K562 (cell line): ENCODE measurements around the gene TRIM10. TPM values are rescaled to one million over a fixed set of nuclear protein-coding genes. Genes with fewer than 3 reads are reported as not detected.

Experiments
- ATAC-seq: fragments of 200-7000 bp; cut with Tn5 transposase; 3 replicates; pipeline ENCODE4 v1.9.1; 2020; ENCODE audit warnings: moderate library complexity
- BruUV-seq: library from RNA; stranded (reverse); fragments of 400-500 nt; replicated peaks from 2 replicates; lab custom pipeline; 2021; lab: Mats Ljungman, UMichigan
- CTCF ChIA-PET: fragments of 300-600 bp; formaldehyde crosslinking; extraction: SDS; loops from one replicate; lab custom pipeline; 2021; ENCODE audit warnings: low intra/inter-chr PET ratio; lab: Yijun Ruan, JAX
- POLR2A ChIA-PET: fragments of 300-600, 350-650 bp; sonication (Branson Sonifier 250); formaldehyde crosslinking; extraction: SDS; loops from one replicate; lab custom pipeline; 2021; ENCODE audit warnings: antibody characterized with exemption, inconsistent platforms; lab: Yijun Ruan, JAX
- DNase-seq, 4 experiments: peaks; one replicate each; pipeline versions ENCODE4 v3.0.0 to v3.0.0-alpha.2; 2011 to 2018; ENCODE audit warnings: low spot score in 3 of 4, mixed read lengths in 3 of 4; ENCODE audit errors: extremely low read depth in 1 of 4
- FAIRE-seq: peaks from 2 replicates; lab custom pipeline; 2011; peaks lifted over from hg19 to GRCh38; lab: Jason Lieb, UNC
- H2AFZ ChIP-seq: 2 replicates; pipeline ENCODE4 v1.6.0; 2011; ENCODE audit warnings: low read depth, low read length, control low read depth, inconsistent platforms
- H3K27ac ChIP-seq: fragments of 200-600 bp; 3 replicates; pipeline ENCODE4 v1.8.0; 2011; ENCODE audit warnings: low read depth, mild to moderate bottlenecking, control low read depth, inconsistent platforms, low read length, moderate library complexity, mixed read lengths; ENCODE audit errors: extremely low read depth
- H3K27me3 ChIP-seq, 2 experiments: fragments of 300-600 bp in 1 of 2; 2 replicates in 1 of 2; 3 replicates in 1 of 2; pipeline versions ENCODE4 v1.6.0 to v1.8.0; 2011; ENCODE audit warnings: inconsistent platforms in 2 of 2, low read length in 2 of 2, mild to moderate bottlenecking in 1 of 2, mixed read lengths in 1 of 2, moderate library complexity in 1 of 2; ENCODE audit not compliant: control insufficient read depth in 2 of 2, insufficient read depth in 2 of 2
- H3K36me3 ChIP-seq: fragments of 300-600 bp; 3 replicates; pipeline ENCODE4 v1.8.0; 2011; ENCODE audit warnings: mild to moderate bottlenecking, low read length, inconsistent platforms; ENCODE audit not compliant: control insufficient read depth, insufficient read depth
- H3K4me1 ChIP-seq, 2 experiments: fragments of 200-600 bp in 1 of 2; replicated peaks in 1 of 2; 2 replicates in 1 of 2; 3 replicates in 1 of 2; pipeline versions ENCODE4 v1.5.1 to v1.8.0; 2011; ENCODE audit warnings: inconsistent platforms in 2 of 2, low read length in 2 of 2, mild to moderate bottlenecking in 1 of 2, mixed read lengths in 1 of 2, moderate library complexity in 1 of 2; ENCODE audit not compliant: control insufficient read depth in 2 of 2, insufficient read depth in 2 of 2
- H3K4me2 ChIP-seq: 2 replicates; pipeline ENCODE4 v1.6.1; 2011; ENCODE audit warnings: low read length, control low read depth, inconsistent platforms, mixed read lengths; ENCODE audit not compliant: insufficient read depth
- H3K4me3 ChIP-seq: fragments of 200-600 bp; sonication (generic), shearing (Covaris generic); 2 replicates; pipeline ENCODE4 v1.5.1; 2016; ENCODE audit warnings: control low read depth, inconsistent platforms
- H3K79me2 ChIP-seq: fragments of 200-600 bp; 3 replicates; pipeline ENCODE4 v1.8.0; 2011; ENCODE audit warnings: low read length, inconsistent platforms; ENCODE audit not compliant: control insufficient read depth, insufficient read depth
- H3K9ac ChIP-seq, 2 experiments: 2 replicates each; pipeline versions ENCODE4 v1.6.0 to v1.6.1; 2011; ENCODE audit warnings: low read depth in 2 of 2, low read length in 2 of 2, control low read depth in 1 of 2, inconsistent platforms in 1 of 2, mild to moderate bottlenecking in 1 of 2, mixed read lengths in 1 of 2; ENCODE audit not compliant: insufficient read depth in 1 of 2
- H3K9me1 ChIP-seq: one replicate; pipeline ENCODE4 v1.6.0; 2011; ENCODE audit warnings: inconsistent platforms, mild to moderate bottlenecking, low read length, moderate library complexity; ENCODE audit not compliant: control insufficient read depth, insufficient read depth
- H3K9me3 ChIP-seq: replicated peaks from 2 replicates; pipeline ENCODE4 v1.5.1; 2011; ENCODE audit warnings: low read depth, low read length, inconsistent platforms; ENCODE audit not compliant: control insufficient read depth, insufficient read depth
- H4K20me1 ChIP-seq: replicated peaks from 2 replicates; pipeline ENCODE4 v1.6.1; 2011; ENCODE audit warnings: low read length, inconsistent platforms, mixed read lengths; ENCODE audit not compliant: control insufficient read depth, insufficient read depth
- NFIC ChIP-seq: fragments of 450-650 bp; IDR thresholded peaks from 2 replicates; pipeline ENCODE4 v1.6.1; 2017; ENCODE audit warnings: mild to moderate bottlenecking, inconsistent platforms
- NR2C2 ChIP-seq, 2 experiments: fragments of 200-800 bp in 1 of 2; sonication (Bioruptor generic) in 1 of 2; sonication (generic) in 1 of 2; formaldehyde crosslinking in 1 of 2; IDR thresholded peaks; 2 replicates each; pipeline versions ENCODE4 v1.6.1 to v1.8.0; 2016 to 2022; ENCODE audit warnings: mild to moderate bottlenecking in 1 of 2, missing compliant biosample characterization in 1 of 2, missing genetic modification characterization in 1 of 2, missing genetic modification reagents in 1 of 2
- TEAD4 ChIP-seq, 2 experiments: sonication (generic) in 1 of 2; formaldehyde crosslinking in 1 of 2; IDR thresholded peaks; 2 replicates each; pipeline versions ENCODE4 v1.6.1 to v1.8.0; 2012 to 2022; ENCODE audit warnings: borderline replicate concordance in 1 of 2, inconsistent platforms in 1 of 2, low read length in 1 of 2, mild to moderate bottlenecking in 1 of 2, missing genetic modification reagents in 1 of 2
- WGBS: fragments of 100-300 bp; shearing (Covaris generic); methylation state at CpG from one replicate; pipeline ENCODE4 v1.1.6; 2016; ENCODE audit warnings: low coverage, mixed read lengths; ENCODE audit not compliant: insufficient coverage; ENCODE audit errors: missing lambda C conversion rate; 5-methylcytosine and 5-hydroxymethylcytosine counted together
- in situ Hi-C: fragments of 300-500 bp; cut with MboI; formaldehyde crosslinking; loops from 4 replicates; pipeline ENCODE4 v1.15.0; 2018; ENCODE audit warnings: inconsistent platforms, mixed read lengths
- intact Hi-C: fragments of 100-400 bp; cut with micrococcal nuclease; formaldehyde crosslinking; loops from 2 replicates; pipeline ENCODE4 v1.14.2; 2022
- polyA plus RNA-seq, 8 experiments: library from polyadenylated mRNA; depleted of rRNA in 4 of 8; stranded (reverse) in 5 of 8; unstranded in 3 of 8; fragments of >200 nt; fragmentation: Nextera tagmentation in 2 of 8; fragmentation: Illumina TruSeq in 1 of 8; extraction: Ambion mirVana in 2 of 8; extraction: Trizol in 1 of 8; gene quantifications; 2 replicates each; pipeline versions ENCODE4 v1.2.1 to v1.2.3, GENCODE V29; 2011 to 2014; ENCODE audit warnings: inconsistent platforms in 1 of 8, missing spikeins in 1 of 8
- total RNA-seq, 7 experiments: library from RNA; depleted of rRNA in 6 of 7; stranded (reverse); fragments of >200 nt in 6 of 7; fragmentation: Illumina TruSeq in 2 of 7; extraction: Trizol in 2 of 7; gene quantifications; 2 replicates each; pipeline versions ENCODE4 v1.2.1 to v1.2.3, GENCODE V29; 2011 to 2021; ENCODE audit warnings: low replicate concordance in 1 of 7
- TF ChIP-seq, protein P1 (sequence below): fragments of 450-650 bp; conservative IDR thresholded peaks from 2 replicates; pipeline ENCODE4 v1.6.1; 2016; ENCODE audit warnings: missing genetic modification characterization, low read depth, mild to moderate bottlenecking, control low read depth, missing compliant biosample characterization

The TRIM10 gene
- total and polyA plus RNA-seq, 9 of the 15 experiments (the other 6 are each of a cell fraction or from before 2014, with no cell fraction given), result 0.15 to 0.90 (median 0.36) TPM

DNA sequence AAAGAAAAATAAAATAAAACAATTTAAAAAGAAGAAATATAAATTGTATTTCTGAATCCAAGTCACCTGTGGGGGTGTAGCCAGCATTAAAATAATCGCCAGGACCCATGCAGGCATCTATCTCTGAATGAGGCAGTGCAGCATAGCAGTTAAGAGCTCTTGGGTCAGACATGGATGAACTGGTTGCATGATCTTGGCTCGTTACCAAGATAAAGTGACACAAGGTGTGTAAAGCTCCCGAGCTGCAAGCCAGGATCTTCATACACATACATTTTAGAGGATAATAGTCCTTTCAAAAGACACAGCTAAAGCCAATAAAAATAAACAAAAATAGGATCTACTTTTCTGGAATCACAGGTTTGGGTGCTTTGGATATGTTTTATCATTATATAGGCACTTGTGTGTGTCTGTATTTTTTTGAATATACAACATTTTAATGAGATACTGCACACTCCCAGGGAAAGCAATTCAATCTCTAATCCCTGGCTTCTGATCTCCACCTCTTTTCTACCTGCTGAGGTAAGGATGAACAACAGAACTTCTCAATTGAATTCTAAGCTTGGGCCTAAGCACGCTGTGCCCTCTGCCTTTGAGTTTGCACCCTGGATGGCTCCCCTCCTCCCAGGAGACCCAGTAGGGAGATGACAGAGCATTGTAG, 8.9 kb downstream of the TRIM10 start:
- H4K20me1 ChIP-seq, result no peaks in the 10 kb centered on the region
- in situ Hi-C loops (no loop called here), intact Hi-C loops (no loop called here)
- BruUV-seq, result no TSS peak
- no peak overlapping the region for H3K4me2 ChIP-seq
- H3K4me3 ChIP-seq, result no peak overlapping the region
- peak overlapping the region; percentile 56; the same call in 1 of the 2 replicates for H2AFZ ChIP-seq
- DNase-seq, result peak in 1 of 4 experiments; percentile 25
- peaks cover 4 to 34% of the 10 kb centered on the region in 2 experiments for H3K4me1 ChIP-seq
- no peaks in the 10 kb centered on the region for H3K36me3 ChIP-seq
- ChIA-PET POLR2A (interaction anchor here (0.6 to 1.0 kb wide), 2 partner anchors 10 to 330 kb away, joined by 3 to 4 read pairs; no protein-coding TSS in a partner anchor), CTCF (interaction anchor here (0.6 to 0.7 kb wide), 2 partner anchors 18 to 91 kb away, joined by 4 to 5 read pairs; no protein-coding TSS in a partner anchor)
- H3K27ac ChIP-seq, result 0 out of 3 replicates have a peak overlapping the region, but pooled peaks have one; percentile 1
- no peak overlapping the region for H3K9ac ChIP-seq
- WGBS, result 11% methylated on average over 4 of the region's 4 CpGs
- FAIRE-seq, result no peak
- peak; percentile 19; the same call in 1 of the 3 replicates for ATAC-seq
- no peaks in the 10 kb centered on the region for H3K9me1 ChIP-seq
- H3K27me3 ChIP-seq, result peaks cover 2 to 27% of the 10 kb centered on the region in 2 experiments; a peak in 2 of 5 replicates
- no peaks in the 10 kb centered on the region for H3K79me2 ChIP-seq
- TF ChIP-seq NFIC, result peak; percentile 40
- TF ChIP-seq, protein P1, sequence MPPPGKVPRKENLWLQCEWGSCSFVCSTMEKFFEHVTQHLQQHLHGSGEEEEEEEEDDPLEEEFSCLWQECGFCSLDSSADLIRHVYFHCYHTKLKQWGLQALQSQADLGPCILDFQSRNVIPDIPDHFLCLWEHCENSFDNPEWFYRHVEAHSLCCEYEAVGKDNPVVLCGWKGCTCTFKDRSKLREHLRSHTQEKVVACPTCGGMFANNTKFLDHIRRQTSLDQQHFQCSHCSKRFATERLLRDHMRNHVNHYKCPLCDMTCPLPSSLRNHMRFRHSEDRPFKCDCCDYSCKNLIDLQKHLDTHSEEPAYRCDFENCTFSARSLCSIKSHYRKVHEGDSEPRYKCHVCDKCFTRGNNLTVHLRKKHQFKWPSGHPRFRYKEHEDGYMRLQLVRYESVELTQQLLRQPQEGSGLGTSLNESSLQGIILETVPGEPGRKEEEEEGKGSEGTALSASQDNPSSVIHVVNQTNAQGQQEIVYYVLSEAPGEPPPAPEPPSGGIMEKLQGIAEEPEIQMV (tag), result no peak
- TF ChIP-seq NR2C2 (CRISPR knock-in tag; IDR thresholded peaks at IDR 0.05), result no peak
- TF ChIP-seq NR2C2 (tag; IDR thresholded peaks at IDR 0.05), result 0 out of 2 replicates have a peak, but pooled peaks have one; percentile 18
- TF ChIP-seq TEAD4 (IDR thresholded peaks at IDR 0.05; ENCODE audit: low read length), result peak; percentile 4; the same call in 1 of the 2 replicates
- TF ChIP-seq TEAD4 (CRISPR knock-in tag; IDR thresholded peaks at IDR 0.05; ENCODE audit: borderline replicate concordance), result no peak
- no peaks in the 10 kb centered on the region for H3K9me3 ChIP-seq
